Memory B cell (primary cell): ENCODE data around the gene PSG2.
"Not testable (repeated sequence)": the region's sequence is repeated elsewhere in the genome, so short reads cannot be mapped to it uniquely, and the experiment has no call there.

Source experiments
- ATAC-seq: fragments of 150-1000 bp; cut with Tn5 transposase; 2 replicates; pipeline ENCODE4 v1.10.0; 2021; ENCODE audit warnings: low read depth, mild to moderate bottlenecking, moderate library complexity
- DNase-seq, 2 donors: peaks; one replicate each; pipeline ENCODE4 v3.0.0; 2022; ENCODE audit warnings: low spot score in 2 of 2
- H3K27ac Mint-ChIP-seq: one replicate; pipeline ENCODE4 v1.8.0; 2022; ENCODE audit warnings: mild to moderate bottlenecking, moderate library complexity, mixed read lengths
- H3K27me3 Mint-ChIP-seq: one replicate; pipeline ENCODE4 v1.8.0; 2022; ENCODE audit warnings: mixed read lengths
- H3K36me3 Mint-ChIP-seq: one replicate; pipeline ENCODE4 v1.8.0; 2022; ENCODE audit warnings: mild to moderate bottlenecking, mixed read lengths
- H3K4me1 Mint-ChIP-seq: one replicate; pipeline ENCODE4 v1.8.0; 2022; ENCODE audit warnings: mixed read lengths
- H3K4me3 Mint-ChIP-seq: one replicate; pipeline ENCODE4 v1.8.0; 2022; ENCODE audit warnings: mild to moderate bottlenecking, moderate library complexity, mixed read lengths
- H3K9me3 Mint-ChIP-seq: one replicate; pipeline ENCODE4 v1.8.0; 2022; ENCODE audit warnings: mixed read lengths

The PSG2 gene

GRCh38 chr19:43046578-43046977 lies 35.9 kb downstream of the PSG2 start:
- ATAC-seq, DNase-seq, H3K36me3 Mint-ChIP-seq, H3K9me3 Mint-ChIP-seq, H3K27ac Mint-ChIP-seq, H3K4me3 Mint-ChIP-seq, H3K4me1 Mint-ChIP-seq, H3K27me3 Mint-ChIP-seq: not testable (repeated sequence)

- H3K36me3 Mint-ChIP-seq, H3K4me3 Mint-ChIP-seq, H3K27ac Mint-ChIP-seq, H3K9me3 Mint-ChIP-seq, H3K4me1 Mint-ChIP-seq, H3K27me3 Mint-ChIP-seq, DNase-seq, ATAC-seq: not testable (repeated sequence)
Observed at GRCh38 chr19:43043492-43044180, 38.9 kb downstream of the PSG2 start.

GRCh38 chr19:43031645-43032044 lies 50.9 kb downstream of the PSG2 start:
- DNase-seq, H3K36me3 Mint-ChIP-seq, H3K4me3 Mint-ChIP-seq, H3K27ac Mint-ChIP-seq, H3K9me3 Mint-ChIP-seq, ATAC-seq, H3K4me1 Mint-ChIP-seq, H3K27me3 Mint-ChIP-seq: not testable (repeated sequence)

- DNase-seq (no peak), ATAC-seq (no peak)
- H3K4me1 Mint-ChIP-seq: no peaks in the 10 kb centered on the region
- peaks cover 2% of the 10 kb centered on the region for H3K9me3 Mint-ChIP-seq
- no peak overlapping the region for H3K4me3 Mint-ChIP-seq
- H3K36me3 Mint-ChIP-seq: no peaks in the 10 kb centered on the region
- H3K27ac Mint-ChIP-seq: no peak overlapping the region
- H3K27me3 Mint-ChIP-seq: peaks cover 5% of the 10 kb centered on the region
Observed at GRCh38 chr19:43028866-43029265, 53.6 kb downstream of the PSG2 start.

GRCh38 chr19:43027985-43028384 lies 54.5 kb downstream of the PSG2 start:
- H3K27ac Mint-ChIP-seq, DNase-seq, H3K27me3 Mint-ChIP-seq, H3K36me3 Mint-ChIP-seq, H3K9me3 Mint-ChIP-seq, H3K4me1 Mint-ChIP-seq, H3K4me3 Mint-ChIP-seq, ATAC-seq: not testable (repeated sequence)

- not testable (repeated sequence) for DNase-seq, ATAC-seq, H3K4me1 Mint-ChIP-seq, H3K9me3 Mint-ChIP-seq, H3K27ac Mint-ChIP-seq, H3K4me3 Mint-ChIP-seq, H3K27me3 Mint-ChIP-seq, H3K36me3 Mint-ChIP-seq
Observed at GRCh38 chr19:43027061-43027460, 55.4 kb downstream of the PSG2 start.

- H3K36me3 Mint-ChIP-seq, H3K4me3 Mint-ChIP-seq, ATAC-seq, H3K27ac Mint-ChIP-seq, H3K4me1 Mint-ChIP-seq, H3K9me3 Mint-ChIP-seq, H3K27me3 Mint-ChIP-seq, DNase-seq: not testable (repeated sequence)
Observed at GRCh38 chr19:43026369-43026768, 56.1 kb downstream of the PSG2 start, which contains the start of gene PSG11. Gene PSG11, minus strand, starts transcription at chr19:43026469. Its CDS starts 97 bp downstream, at chr19:43026372.

GRCh38 chr19:43022098-43022497 lies 60.4 kb downstream of the PSG2 start:
- ATAC-seq, H3K9me3 Mint-ChIP-seq, DNase-seq, H3K4me1 Mint-ChIP-seq, H3K27me3 Mint-ChIP-seq, H3K27ac Mint-ChIP-seq, H3K4me3 Mint-ChIP-seq, H3K36me3 Mint-ChIP-seq: not testable (repeated sequence)

- not testable (repeated sequence) for H3K36me3 Mint-ChIP-seq, H3K9me3 Mint-ChIP-seq, H3K27ac Mint-ChIP-seq, H3K4me3 Mint-ChIP-seq, DNase-seq, ATAC-seq, H3K27me3 Mint-ChIP-seq, H3K4me1 Mint-ChIP-seq
Observed at GRCh38 chr19:43021629-43022028, 60.9 kb downstream of the PSG2 start.

GRCh38 chr19:43019588-43019987 lies 62.9 kb downstream of the PSG2 start:
- H3K4me3 Mint-ChIP-seq, DNase-seq, H3K27me3 Mint-ChIP-seq, H3K9me3 Mint-ChIP-seq, H3K4me1 Mint-ChIP-seq, H3K27ac Mint-ChIP-seq, ATAC-seq, H3K36me3 Mint-ChIP-seq: not testable (repeated sequence)
